Caco-2 (cell line): Measurements from ENCODE around the gene JCHAIN. TPM values are rescaled to one million over a fixed set of nuclear protein-coding genes. Genes with fewer than 3 reads are reported as not detected.

Experiments
- BruUV-seq: library from RNA; stranded (reverse); fragments of 400-500 nt; replicated peaks from 2 replicates; lab custom pipeline; 2021; lab: Mats Ljungman, UMichigan
- CTCF ChIA-PET: fragments of 300-600 bp; sonication (Branson Sonifier 250); formaldehyde crosslinking; loops from one replicate; lab custom pipeline; 2022; ENCODE audit warnings: antibody characterized with exemption; lab: Charles Lee
- POLR2A ChIA-PET: fragments of 300-600 bp; sonication (Branson Sonifier 250); formaldehyde crosslinking; loops from one replicate; lab custom pipeline; 2022; ENCODE audit warnings: antibody characterized with exemption; lab: Charles Lee
- DNase-seq, 2 experiments: peaks; one replicate each; pipeline versions ENCODE4 v3.0.0 to v3.0.0-alpha.2; 2020 to 2022
- H3K27me3 ChIP-seq: replicated peaks from 2 replicates; pipeline ENCODE4 v1.6.0; 2011; ENCODE audit warnings: low read length; ENCODE audit not compliant: control insufficient read depth, insufficient read depth
- H3K36me3 ChIP-seq: 2 replicates; pipeline ENCODE4 v1.5.1; 2011; ENCODE audit warnings: low read length; ENCODE audit not compliant: control insufficient read depth, insufficient read depth
- H3K4me1 ChIP-seq: fragments of 250-450 bp; sonication (Bioruptor Pico); 2 replicates; pipeline ENCODE4 v1.5.1; 2020; ENCODE audit warnings: mild to moderate bottlenecking
- H3K4me3 ChIP-seq: 2 replicates; pipeline ENCODE4 v1.5.1; 2011; ENCODE audit warnings: low read depth, mild to moderate bottlenecking, control low read depth, low read length
- H3K9me3 ChIP-seq: fragments of 250-450 bp; sonication (Bioruptor Pico); 2 replicates; pipeline ENCODE4 v1.5.1; 2020; ENCODE audit warnings: mild to moderate bottlenecking, moderate library complexity
- H3K27ac Mint-ChIP-seq: one replicate; pipeline ENCODE4 v1.8.0; 2022; ENCODE audit warnings: mixed read lengths; ENCODE audit not compliant: unreplicated experiment
- H3K27me3 Mint-ChIP-seq: one replicate; pipeline ENCODE4 v1.8.0; 2022; ENCODE audit warnings: mixed read lengths; ENCODE audit not compliant: insufficient read depth, unreplicated experiment
- H3K36me3 Mint-ChIP-seq: one replicate; pipeline ENCODE4 v1.8.0; 2022; ENCODE audit warnings: mild to moderate bottlenecking, mixed read lengths; ENCODE audit not compliant: insufficient read depth, unreplicated experiment
- H3K4me1 Mint-ChIP-seq: one replicate; pipeline ENCODE4 v1.8.0; 2022; ENCODE audit warnings: low read depth, mixed read lengths; ENCODE audit not compliant: unreplicated experiment
- H3K4me3 Mint-ChIP-seq: one replicate; pipeline ENCODE4 v1.8.0; 2022; ENCODE audit warnings: mild to moderate bottlenecking, moderate library complexity, mixed read lengths; ENCODE audit not compliant: unreplicated experiment
- H3K9me3 Mint-ChIP-seq: one replicate; pipeline ENCODE4 v1.8.0; 2022; ENCODE audit warnings: mixed read lengths; ENCODE audit not compliant: unreplicated experiment
- intact Hi-C: fragments of 100-400 bp; cut with micrococcal nuclease; formaldehyde crosslinking; loops from one replicate; pipeline ENCODE4 v1.10.0; 2022; ENCODE audit not compliant: unreplicated experiment
- total RNA-seq: library from RNA; stranded (reverse); gene quantifications from 2 replicates; pipeline ENCODE4 v1.2.3, GENCODE V29; 2022
- TF ChIP-seq, protein P1 (sequence below), 2 experiments: fragments of 200-600 bp in 1 of 2; IDR thresholded peaks; 1 replicate in 1 of 2; 2 replicates in 1 of 2; pipeline versions ENCODE4 v1.5.1 to v1.8.0; 2011 to 2022; ENCODE audit warnings: antibody characterized with exemption in 1 of 2, control low read depth in 1 of 2, inconsistent platforms in 1 of 2, low read depth in 1 of 2, low read length in 1 of 2, mild to moderate bottlenecking in 1 of 2, moderate library complexity in 1 of 2; ENCODE audit not compliant: insufficient read depth in 1 of 2, severe bottlenecking in 1 of 2, unreplicated experiment in 1 of 2

Gene JCHAIN
- total RNA-seq, 1 experiment from 2014 or later = not detected

- H3K4me3 Mint-ChIP-seq = no peak overlapping the region
- H3K4me3 ChIP-seq = no peak overlapping the region
- H3K27me3 Mint-ChIP-seq = peaks cover 6% of the 10 kb centered on the region
- ChIA-PET CTCF (no interaction called here), POLR2A (no interaction called here)
- H3K9me3 ChIP-seq = no peaks in the 10 kb centered on the region
- no peaks in the 10 kb centered on the region for H3K4me1 Mint-ChIP-seq
- no peak overlapping the region for H3K27ac Mint-ChIP-seq
- no peaks in the 10 kb centered on the region for H3K36me3 ChIP-seq
- TF ChIP-seq, protein P1, sequence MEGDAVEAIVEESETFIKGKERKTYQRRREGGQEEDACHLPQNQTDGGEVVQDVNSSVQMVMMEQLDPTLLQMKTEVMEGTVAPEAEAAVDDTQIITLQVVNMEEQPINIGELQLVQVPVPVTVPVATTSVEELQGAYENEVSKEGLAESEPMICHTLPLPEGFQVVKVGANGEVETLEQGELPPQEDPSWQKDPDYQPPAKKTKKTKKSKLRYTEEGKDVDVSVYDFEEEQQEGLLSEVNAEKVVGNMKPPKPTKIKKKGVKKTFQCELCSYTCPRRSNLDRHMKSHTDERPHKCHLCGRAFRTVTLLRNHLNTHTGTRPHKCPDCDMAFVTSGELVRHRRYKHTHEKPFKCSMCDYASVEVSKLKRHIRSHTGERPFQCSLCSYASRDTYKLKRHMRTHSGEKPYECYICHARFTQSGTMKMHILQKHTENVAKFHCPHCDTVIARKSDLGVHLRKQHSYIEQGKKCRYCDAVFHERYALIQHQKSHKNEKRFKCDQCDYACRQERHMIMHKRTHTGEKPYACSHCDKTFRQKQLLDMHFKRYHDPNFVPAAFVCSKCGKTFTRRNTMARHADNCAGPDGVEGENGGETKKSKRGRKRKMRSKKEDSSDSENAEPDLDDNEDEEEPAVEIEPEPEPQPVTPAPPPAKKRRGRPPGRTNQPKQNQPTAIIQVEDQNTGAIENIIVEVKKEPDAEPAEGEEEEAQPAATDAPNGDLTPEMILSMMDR (IDR thresholded peaks at IDR 0.05; ENCODE audit: insufficient read depth in 1 of 2, low read depth in 1 of 2, low read length in 1 of 2, severe bottlenecking in 1 of 2, unreplicated experiment in 1 of 2) = no peak
- no TSS peak for BruUV-seq
- no peaks in the 10 kb centered on the region for H3K9me3 Mint-ChIP-seq
- H3K36me3 Mint-ChIP-seq = no peaks in the 10 kb centered on the region
- no peaks in the 10 kb centered on the region for H3K27me3 ChIP-seq
- intact Hi-C loops = no loop called here
- no peaks in the 10 kb centered on the region for H3K4me1 ChIP-seq
- no peak for DNase-seq
Measured at GRCh38 chr4:70674191-70674590, 7.9 kb upstream of the JCHAIN start.

GRCh38 chr4:70671091-70671490 is 4.8 kb upstream of the JCHAIN start:
- TF ChIP-seq, protein P1 (IDR thresholded peaks at IDR 0.05; ENCODE audit: insufficient read depth in 1 of 2, low read depth in 1 of 2, low read length in 1 of 2, severe bottlenecking in 1 of 2, unreplicated experiment in 1 of 2) = no peak
- Histone ChIP-seq H3K4me3 (no peak overlapping the region), H3K4me1 (0 out of 2 replicates have a peak, but pooled peaks cover 5% of the 10 kb centered on the region), H3K36me3 (no peaks in the 10 kb centered on the region), H3K27me3 (no peaks in the 10 kb centered on the region), H3K9me3 (no peaks in the 10 kb centered on the region)
- CTCF ChIA-PET = no interaction called here
- peaks cover 3% of the 10 kb centered on the region for H3K27me3 Mint-ChIP-seq
- POLR2A ChIA-PET = no interaction called here
- intact Hi-C loops = no loop called here
- no peak for DNase-seq
- no peaks in the 10 kb centered on the region for H3K9me3 Mint-ChIP-seq
- H3K4me3 Mint-ChIP-seq = no peak overlapping the region
- no peaks in the 10 kb centered on the region for H3K4me1 Mint-ChIP-seq
- no peak overlapping the region for H3K27ac Mint-ChIP-seq
- no TSS peak for BruUV-seq
- no peaks in the 10 kb centered on the region for H3K36me3 Mint-ChIP-seq

- no peaks in the 10 kb centered on the region for H3K27me3 ChIP-seq
- no peak overlapping the region for H3K4me3 ChIP-seq
- Mint-ChIP-seq H3K9me3 (no peaks in the 10 kb centered on the region), H3K36me3 (no peaks in the 10 kb centered on the region), H3K4me3 (no peak overlapping the region), H3K27ac (no peak overlapping the region), H3K27me3 (peaks cover 3% of the 10 kb centered on the region), H3K4me1 (no peaks in the 10 kb centered on the region)
- intact Hi-C loops = no loop called here
- POLR2A ChIA-PET = no interaction called here
- BruUV-seq = no TSS peak
- H3K9me3 ChIP-seq = no peaks in the 10 kb centered on the region
- CTCF ChIA-PET = no interaction called here
- no peaks in the 10 kb centered on the region for H3K36me3 ChIP-seq
- H3K4me1 ChIP-seq = 0 out of 2 replicates have a peak, but pooled peaks cover 5% of the 10 kb centered on the region
- no peak for DNase-seq
- TF ChIP-seq, protein P1 (IDR thresholded peaks at IDR 0.05; ENCODE audit: insufficient read depth in 1 of 2, low read depth in 1 of 2, low read length in 1 of 2, severe bottlenecking in 1 of 2, unreplicated experiment in 1 of 2) = no peak
Measured at GRCh38 chr4:70670332-70671014, 4.2 kb upstream of the JCHAIN start.
